Gastroesophageal sphincter (tissue), 4 donors: Measurements from ENCODE around the gene LIN37. TPM values are rescaled to one million over a fixed set of nuclear protein-coding genes. Genes with fewer than 3 reads are reported as not detected.

Experiments used
- ATAC-seq: fragments of 150-250 bp; one replicate; pipeline ENCODE4 v1.9.1; 2016; ENCODE audit warnings: mild to moderate bottlenecking, moderate library complexity
- H3K27ac ChIP-seq, 4 donors: fragments of 200-600 bp; sonication (generic) in 3 of 4; 1 replicate in 3 of 4; 2 replicates in 1 of 4; pipeline ENCODE4 v1.5.1; 2016 to 2019
- H3K27me3 ChIP-seq: fragments of 200-600 bp; sonication (generic); one replicate; pipeline ENCODE4 v1.5.1; 2019
- H3K36me3 ChIP-seq, 2 donors: fragments of 200-600 bp; sonication (generic); one replicate each; pipeline ENCODE4 v1.5.1; 2019; ENCODE audit warnings: control low read depth in 1 of 2
- H3K4me1 ChIP-seq, 3 donors: fragments of 200-600 bp; sonication (generic); 1 replicate in 2 of 3; 2 replicates in 1 of 3; pipeline ENCODE4 v1.5.1; 2016 to 2019; ENCODE audit warnings: control low read depth in 2 of 3
- H3K4me3 ChIP-seq, 2 donors: fragments of 200-600 bp; sonication (generic); one replicate each; pipeline ENCODE4 v1.5.1; 2019; ENCODE audit warnings: mild to moderate bottlenecking in 1 of 2, moderate library complexity in 1 of 2
- H3K9me3 ChIP-seq, 3 donors: fragments of 200-600 bp; sonication (generic); one replicate each; pipeline ENCODE4 v1.5.1; 2017 to 2019; ENCODE audit warnings: control low read depth in 2 of 3
- CTCF ChIP-seq, 4 experiments: fragments of 200-600 bp in 2 of 4; fragments of 450-650 bp in 2 of 4; sonication (generic) in 1 of 4; IDR thresholded peaks; one replicate each; pipeline ENCODE4 v1.5.1; 2017 to 2019; ENCODE audit warnings: antibody characterized with exemption in 4 of 4, mild to moderate bottlenecking in 2 of 4, moderate library complexity in 2 of 4
- EP300 ChIP-seq: sonication (generic); formaldehyde crosslinking; IDR thresholded peaks from one replicate; pipeline ENCODE4 v1.6.1; 2017; ENCODE audit warnings: antibody characterized with exemption, mild to moderate bottlenecking
- POLR2A ChIP-seq, 2 donors: fragments of 450-650 bp; IDR thresholded peaks; one replicate each; pipeline ENCODE4 v1.6.1; 2017; ENCODE audit warnings: antibody characterized with exemption in 2 of 2, mild to moderate bottlenecking in 2 of 2, moderate library complexity in 1 of 2
- POLR2AphosphoS5 ChIP-seq: sonication (generic); formaldehyde crosslinking; IDR thresholded peaks from one replicate; pipeline ENCODE4 v1.6.1; 2017; ENCODE audit warnings: antibody characterized with exemption
- WGBS, 2 donors: methylation state at CpG; one replicate each; pipeline ENCODE4 v1.1.5; 2018; ENCODE audit warnings: low coverage in 1 of 2; 5-methylcytosine and 5-hydroxymethylcytosine counted together
- total RNA-seq, 4 donors: library from RNA; depleted of rRNA; stranded (reverse); fragments of >200 nt; gene quantifications; one replicate each; pipeline ENCODE4 v1.1.0, GENCODE V29; 2016

The LIN37 gene
- total RNA-seq, 4 donors from 2014 or later = 14.4 to 29.4 (median 18.7) TPM

- Histone ChIP-seq H3K36me3 (peaks cover 0 to 72% of the 10 kb centered on the region in 2 donors), H3K9me3 (no peaks in the 10 kb centered on the region), H3K27ac (no peak overlapping the region), H3K27me3 (no peaks in the 10 kb centered on the region), H3K4me3 (no peak overlapping the region), H3K4me1 (peaks cover 0 to 27% (median 7%) of the 10 kb centered on the region in 3 donors)
- 74 to 88% methylated on average over 7 of the region's 22 CpGs for WGBS, 2 donors
- no peak for TF ChIP-seq EP300
- TF ChIP-seq CTCF (IDR thresholded peaks at IDR 0.05) = peak in 1 of 4 experiments; percentile 25
- no peak for ATAC-seq
These were observed 11.2 kb upstream of the LIN37 start for GRCh38 chr19:35736913-35737886.

GRCh38 chr19:35738021-35738886 is 10.1 kb upstream of the LIN37 start:
- H3K9me3 ChIP-seq = no peaks in the 10 kb centered on the region
- no peak overlapping the region for H3K4me3 ChIP-seq
- H3K27me3 ChIP-seq = no peaks in the 10 kb centered on the region
- H3K27ac ChIP-seq = peak overlapping the region in 2 of 4 donors; percentile 14
- no peak for ATAC-seq
- H3K36me3 ChIP-seq = peaks cover 0 to 71% of the 10 kb centered on the region in 2 donors
- peaks cover 0 to 37% (median 7%) of the 10 kb centered on the region in 3 donors for H3K4me1 ChIP-seq
- TF ChIP-seq POLR2AphosphoS5 = no peak
- TF ChIP-seq EP300 = no peak
- TF ChIP-seq CTCF (IDR thresholded peaks at IDR 0.05) = no peak
- TF ChIP-seq POLR2A (IDR thresholded peaks at IDR 0.05) = no peak
- 84 to 87% methylated on average over 10 to 16 of the region's 37 CpGs for WGBS, 2 donors

GRCh38 chr19:35738887-35739229 is 9.5 kb upstream of the LIN37 start:
- Histone ChIP-seq H3K27ac (peak overlapping the region in 2 of 4 donors; percentile 14), H3K27me3 (no peaks in the 10 kb centered on the region), H3K4me1 (peaks cover 0 to 39% (median 7%) of the 10 kb centered on the region in 3 donors), H3K9me3 (no peaks in the 10 kb centered on the region), H3K4me3 (no peak overlapping the region), H3K36me3 (peaks cover 0 to 68% of the 10 kb centered on the region in 2 donors)
- TF ChIP-seq POLR2AphosphoS5 = no peak
- TF ChIP-seq EP300 = no peak
- no peak for TF ChIP-seq CTCF (IDR thresholded peaks at IDR 0.05)
- TF ChIP-seq POLR2A (IDR thresholded peaks at IDR 0.05) = no peak
- no CpG with 5 or more reads among the region's 2 CpGs for WGBS, 2 donors
- ATAC-seq = no peak

- TF ChIP-seq POLR2AphosphoS5 (no peak), EP300 (no peak), POLR2A (IDR thresholded peaks at IDR 0.05) (no peak)
- H3K27ac ChIP-seq = peak overlapping the region; percentile 40 to 91 (median 87)
- H3K36me3 ChIP-seq = peaks cover 0 to 64% of the 10 kb centered on the region in 2 donors
- no peaks in the 10 kb centered on the region for H3K27me3 ChIP-seq
- WGBS, 2 donors = 49% methylated on average over 11 of the region's 29 CpGs; no CpG with 5 or more reads in 1 of the 2 donors
- peak overlapping the region; percentile 36 to 60 for H3K4me3 ChIP-seq
- H3K4me1 ChIP-seq = peaks cover 0 to 46% (median 13%) of the 10 kb centered on the region in 3 donors
- ATAC-seq = no peak
- no peaks in the 10 kb centered on the region for H3K9me3 ChIP-seq
These were observed 8.9 kb upstream of the LIN37 start for GRCh38 chr19:35739275-35740107.
